Eye (tissue), 1 donor: ENCODE data around the gene GAN.
"Not testable (repeated sequence)": the region's sequence is repeated elsewhere in the genome, so short reads cannot be mapped to it uniquely, and the experiment has no call there.

ENCODE experiments used
- DNase-seq: peaks from one replicate; pipeline ENCODE4 v3.0.0-alpha.2; 2015

Gene GAN

DNA sequence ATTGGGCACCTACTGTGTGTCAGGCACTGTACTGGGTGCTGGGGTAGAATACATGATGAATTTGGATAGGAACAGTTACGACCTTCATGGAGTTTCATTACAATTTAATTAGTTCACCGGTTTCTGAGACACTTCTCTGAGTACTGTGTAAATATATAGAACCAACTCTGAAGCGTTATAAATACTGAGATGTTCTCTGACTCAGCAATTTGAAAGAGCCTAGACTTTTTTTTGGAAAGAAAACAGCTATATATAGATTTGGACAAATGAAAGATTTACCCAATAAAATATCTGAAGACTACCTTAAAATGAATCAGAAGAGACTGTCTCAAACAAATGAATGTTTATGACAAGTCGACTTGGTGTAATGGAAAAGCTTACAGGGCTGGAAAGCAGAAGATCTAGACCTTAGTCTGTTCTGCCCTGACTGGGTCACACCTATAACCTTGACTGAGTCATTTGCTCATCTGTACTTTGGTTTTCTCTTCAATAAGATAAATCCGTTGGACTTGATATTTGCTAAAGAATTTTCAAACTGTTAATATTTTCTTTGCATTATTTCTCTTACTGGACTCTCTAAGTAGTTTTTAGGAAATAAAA is 4.6 kb upstream of the GAN start:
- DNase-seq, result no peak

GRCh38 chr16:81311762-81312161 is 3.0 kb upstream of the GAN start:
- DNase-seq, result no peak

DNA sequence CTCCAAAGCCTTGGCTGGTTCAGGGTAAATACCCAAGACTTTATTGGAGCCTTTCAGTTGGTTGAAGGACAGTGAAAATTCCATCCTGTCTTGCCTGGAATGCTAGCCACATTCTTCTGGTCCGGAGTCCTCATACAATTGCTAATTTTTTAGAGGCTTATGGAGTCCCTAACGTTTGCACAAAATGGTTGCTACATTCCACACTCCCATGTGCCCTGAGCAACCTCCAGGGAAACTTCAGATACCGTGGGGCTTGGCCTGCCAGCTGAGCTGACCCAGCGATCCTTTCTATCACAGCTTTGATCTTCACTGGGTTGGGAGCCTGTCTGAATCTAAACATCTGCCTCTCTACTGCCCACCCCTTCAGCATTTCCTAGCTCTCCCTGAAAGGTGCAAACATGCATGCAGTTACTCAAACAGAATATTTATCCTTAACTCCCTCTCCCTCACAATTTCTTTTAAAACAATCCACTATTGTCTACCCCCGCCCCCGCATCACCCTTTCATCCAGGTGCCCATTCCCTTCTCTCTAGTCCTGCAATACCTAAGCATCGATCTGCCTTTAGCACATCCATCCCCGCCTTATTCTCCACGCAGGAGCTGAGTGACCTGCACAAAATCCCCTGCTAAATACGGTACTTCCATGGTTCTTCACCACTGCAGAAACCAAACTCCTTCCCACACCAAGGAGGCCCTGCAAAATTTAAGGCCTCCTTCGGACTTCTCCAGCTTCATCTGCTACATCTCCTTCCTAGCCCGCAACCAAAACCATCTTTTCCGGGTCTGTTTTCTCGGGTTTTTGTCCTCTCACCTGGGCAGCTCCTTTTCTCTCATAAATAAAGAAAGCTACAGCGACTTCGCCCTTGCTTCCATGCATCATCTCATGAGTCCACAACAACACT is 810 bp upstream of the GAN start:
- peak; percentile 19 for DNase-seq

DNA sequence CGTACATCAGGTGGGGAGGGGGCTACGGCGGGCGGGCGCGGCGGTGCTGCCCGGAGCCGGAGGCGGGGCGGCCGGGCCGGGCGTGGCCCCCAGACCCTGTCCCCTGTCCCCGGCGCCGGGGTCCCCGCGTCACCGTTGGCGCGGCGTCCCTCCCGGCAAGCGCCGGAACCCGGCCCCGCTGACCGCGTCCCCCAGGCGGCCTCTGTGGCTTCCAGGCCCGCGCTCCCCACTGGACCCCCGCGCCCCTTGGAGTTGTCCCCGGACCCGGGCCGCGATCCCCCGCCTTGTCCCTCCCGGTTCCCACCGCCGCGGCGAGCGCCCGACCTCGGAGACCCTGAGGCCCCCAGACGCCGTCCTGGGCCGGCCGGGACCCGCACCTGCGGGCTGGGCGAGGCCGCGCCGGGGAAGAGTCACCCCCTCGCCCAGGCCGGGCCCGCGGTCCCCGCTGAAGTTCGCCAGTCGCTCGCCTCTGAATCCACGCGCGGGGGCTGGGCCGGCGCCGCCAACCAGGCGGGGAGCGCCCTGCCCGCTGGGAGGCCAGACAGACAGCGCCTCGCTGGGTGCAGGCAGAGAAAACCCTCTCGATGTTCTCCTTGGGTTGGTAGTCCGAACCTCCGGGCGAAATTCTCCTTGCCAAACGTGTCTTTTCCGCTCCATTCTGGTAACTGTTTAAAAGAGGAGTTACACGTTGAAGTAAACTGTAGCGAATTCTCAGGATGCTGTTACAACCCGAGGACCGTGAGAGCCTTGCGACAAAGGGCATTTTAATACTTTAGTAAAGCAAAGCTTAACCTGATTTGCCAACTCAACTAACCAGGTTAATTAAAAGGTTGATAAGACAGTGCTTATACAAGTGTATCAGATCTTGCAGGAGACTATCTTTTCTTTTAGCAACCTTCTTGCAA is 761 bp downstream of the GAN start:
- DNase-seq, result peak; percentile 69

DNA sequence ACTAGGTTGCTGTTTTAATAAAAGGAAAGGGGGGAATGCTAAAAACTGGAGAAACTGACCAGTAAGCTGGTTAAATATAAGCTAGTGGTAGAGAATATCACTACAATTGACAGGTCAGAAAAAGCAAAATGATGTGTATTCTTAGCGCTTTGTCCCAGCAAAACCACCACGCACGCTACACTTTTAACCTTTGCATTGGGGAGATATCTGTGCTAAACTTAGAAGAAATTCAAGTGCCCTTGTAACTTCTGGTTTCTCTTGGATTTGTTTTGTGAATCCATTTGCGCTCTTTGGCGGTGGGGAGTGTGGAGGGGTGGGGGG is 1.4 kb downstream of the GAN start:
- DNase-seq, result no peak

- DNase-seq, result no peak
Observed at GRCh38 chr16:81318711-81319110, 3.9 kb downstream of the GAN start.

DNA sequence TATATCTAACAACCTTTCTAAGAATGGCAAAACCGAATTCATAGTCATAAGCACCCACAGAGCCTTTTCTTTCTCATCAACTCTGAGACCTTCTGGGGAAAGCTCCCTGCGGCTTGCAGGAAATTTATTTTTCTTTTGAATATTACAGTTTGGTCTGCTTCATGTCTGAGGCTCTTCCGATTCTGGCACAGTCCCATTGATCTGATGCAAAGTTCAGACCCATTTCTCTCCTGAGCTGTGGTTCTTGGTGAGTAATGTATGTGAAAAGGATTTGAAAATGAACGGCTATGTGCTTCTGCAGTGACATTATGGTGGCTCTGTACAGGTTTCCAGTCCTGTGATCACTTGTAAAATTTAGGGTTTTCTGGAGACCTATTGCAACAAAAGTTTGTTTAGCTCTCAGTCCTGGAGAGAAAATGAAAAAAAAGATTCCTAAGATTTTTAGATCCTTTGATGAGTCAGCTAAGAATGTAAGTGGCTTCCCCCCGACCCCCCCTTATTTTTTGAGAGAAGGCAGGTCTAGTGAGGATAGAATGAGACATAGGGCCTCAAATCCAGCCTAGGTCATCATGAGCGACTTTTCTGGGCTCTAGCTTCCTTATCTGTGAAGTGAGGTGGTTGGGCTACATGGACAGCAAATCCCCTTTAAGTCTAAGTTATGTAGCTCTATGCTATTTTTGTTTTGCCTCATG is 4.6 kb downstream of the GAN start:
- no peak for DNase-seq

DNA sequence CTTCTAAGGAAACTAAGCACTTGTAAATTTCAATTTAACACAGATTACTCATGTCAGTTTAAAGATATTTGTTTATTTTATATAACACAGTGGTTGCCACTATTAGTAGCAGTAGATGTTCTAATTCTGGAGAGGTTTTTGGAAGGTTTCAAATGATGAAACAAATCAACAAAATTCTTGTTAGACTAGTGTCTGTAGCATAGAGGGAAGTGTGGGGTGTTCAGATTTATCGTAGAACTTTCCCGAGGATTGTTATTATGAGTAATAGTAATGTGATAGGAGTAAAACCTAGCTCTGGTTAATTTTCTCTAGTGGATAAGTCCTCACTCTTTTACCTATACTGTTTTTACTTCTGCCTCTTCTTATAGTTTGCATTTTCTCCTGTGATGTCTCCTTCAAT is 6.3 kb downstream of the GAN start:
- DNase-seq, result no peak

DNA sequence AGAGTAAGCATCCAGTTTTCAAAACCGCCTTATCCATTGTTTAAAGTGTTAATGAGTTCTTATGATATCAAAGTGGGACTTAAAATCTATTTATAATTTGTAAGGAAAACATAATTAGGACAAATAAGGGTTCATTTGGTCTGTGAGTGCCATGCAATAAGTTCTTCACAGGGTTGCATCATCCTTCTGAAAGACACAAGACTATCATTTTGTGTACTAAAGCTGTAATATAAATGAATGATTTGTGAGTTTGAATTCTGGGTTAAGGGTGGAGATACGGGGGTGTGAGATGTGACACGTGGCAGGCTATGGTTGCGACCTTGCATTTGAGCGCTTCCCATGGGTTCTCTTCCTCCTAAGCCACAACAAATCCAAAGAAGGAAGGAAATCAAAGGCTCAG is 6.8 kb downstream of the GAN start:
- no peak for DNase-seq

DNA sequence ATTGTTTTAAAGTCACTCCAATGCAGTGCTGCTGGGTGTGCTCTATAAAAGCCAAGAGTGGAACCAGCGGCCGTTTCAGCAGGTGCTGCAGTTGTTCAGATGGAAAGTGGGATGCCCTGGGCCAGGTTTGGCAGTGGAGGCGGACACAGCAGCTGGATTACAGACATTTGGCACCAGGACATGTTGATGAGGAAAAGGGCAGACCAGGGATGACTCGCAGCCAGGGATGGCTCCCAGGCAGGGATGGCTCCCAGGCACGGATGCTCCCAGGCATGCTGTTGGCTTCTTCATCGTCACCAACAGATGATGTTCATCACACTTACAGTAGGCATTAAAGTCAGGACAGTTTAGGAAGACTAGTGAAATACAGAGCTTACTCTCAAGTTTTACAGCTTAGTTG is 10.0 kb downstream of the GAN start:
- no peak for DNase-seq

GRCh38 chr16:81327011-81327410 is 12.2 kb downstream of the GAN start:
- no peak for DNase-seq

GRCh38 chr16:81327447-81328196 is 12.9 kb downstream of the GAN start:
- DNase-seq, result no peak

DNA sequence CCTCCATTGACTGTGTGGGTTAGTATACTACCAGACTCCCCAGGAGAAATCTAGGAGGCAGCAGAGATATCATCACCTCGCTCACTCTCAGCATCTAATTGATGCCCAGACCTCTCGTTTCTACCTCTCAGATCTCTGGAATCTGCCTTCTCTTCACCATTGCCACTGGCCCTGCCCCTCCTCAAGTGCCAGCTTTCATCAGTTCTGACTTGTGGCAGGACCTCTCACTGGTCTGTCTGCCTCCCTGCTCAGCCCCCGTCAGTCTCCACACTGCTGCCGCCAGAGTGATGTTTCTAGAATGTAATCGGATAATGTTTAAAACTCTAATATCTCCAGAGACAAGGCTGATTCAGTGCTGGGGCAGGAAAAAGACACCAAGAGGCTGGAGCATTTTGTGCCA is 15.2 kb downstream of the GAN start:
- DNase-seq, result no peak

DNA sequence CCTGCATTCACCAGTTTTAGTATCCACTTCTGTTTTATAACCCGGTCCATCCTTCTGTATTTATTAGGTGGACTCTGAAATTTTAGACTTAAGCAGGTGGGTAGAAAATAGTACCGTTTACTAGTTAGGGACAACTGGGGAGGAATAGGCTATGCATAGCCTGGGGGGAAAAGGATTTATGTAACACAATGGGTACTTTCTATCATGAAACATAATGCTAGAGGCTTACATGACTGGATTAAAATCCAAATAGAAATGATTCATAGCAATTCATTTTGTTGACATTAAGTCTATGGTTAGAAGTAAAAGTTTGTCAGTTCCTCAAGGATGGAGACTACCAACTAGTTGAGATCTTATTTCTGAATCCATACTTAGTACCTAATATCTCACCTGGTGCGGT is 18.6 kb downstream of the GAN start:
- no peak for DNase-seq

DNA sequence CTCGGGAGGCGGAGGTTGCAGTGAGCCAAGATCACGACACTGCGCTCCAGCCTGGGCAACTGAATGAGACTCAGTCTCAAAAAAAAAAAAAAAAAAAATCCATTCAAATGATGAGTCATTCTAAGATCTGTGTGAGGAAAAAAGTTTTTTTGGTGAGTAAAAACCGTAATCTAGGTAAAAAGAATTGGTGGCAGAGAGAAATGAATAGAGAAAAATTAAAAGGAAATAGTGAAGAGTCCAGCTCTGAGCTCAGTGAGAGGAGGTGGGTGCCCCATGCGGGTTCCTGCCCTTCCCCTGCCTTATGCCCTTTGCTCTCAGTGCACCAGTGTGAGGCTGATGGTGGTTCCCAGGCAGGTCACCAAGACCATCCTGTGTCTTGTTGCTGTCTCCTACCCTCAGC is 20.9 kb downstream of the GAN start:
- no peak for DNase-seq

DNA sequence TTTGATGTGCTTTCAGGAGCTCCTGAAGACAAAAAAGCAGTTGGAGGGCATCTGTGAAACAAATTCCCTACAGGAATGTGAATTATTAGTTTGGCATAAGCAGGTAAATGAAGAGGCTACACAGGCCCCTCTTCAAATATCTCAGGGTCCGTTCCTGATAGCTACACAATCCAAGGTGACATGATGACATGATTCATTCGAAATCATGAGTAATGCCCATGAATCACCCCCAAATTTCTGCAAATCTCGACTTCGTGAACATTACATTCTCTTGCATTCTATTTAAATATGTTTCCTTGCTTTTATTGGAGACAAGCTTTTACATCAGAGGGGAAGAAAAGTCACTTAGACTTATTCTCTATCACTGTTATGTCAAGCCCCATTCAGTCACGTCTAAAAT is 22.3 kb downstream of the GAN start:
- no peak for DNase-seq

DNA sequence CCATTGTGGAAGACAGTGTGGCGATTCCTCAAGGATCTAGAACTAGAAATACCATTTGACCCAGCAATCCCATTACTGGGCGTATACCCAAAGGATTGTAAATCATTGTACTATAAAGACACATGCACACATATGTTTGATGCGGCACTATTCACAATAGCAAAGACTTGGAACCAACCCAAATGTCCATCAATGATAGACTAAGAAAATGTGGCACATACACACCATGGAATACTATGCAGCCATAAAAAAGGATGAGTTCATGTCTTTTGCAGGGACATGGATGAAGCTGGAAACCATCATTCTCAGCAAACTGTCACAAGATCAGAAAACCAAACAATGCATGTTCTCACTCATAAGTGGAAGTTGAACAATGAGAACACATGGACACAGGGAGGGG is 30.4 kb downstream of the GAN start:
- not testable (repeated sequence) for DNase-seq

- DNase-seq, result no peak
Observed at GRCh38 chr16:81347425-81347824, 32.7 kb downstream of the GAN start.

GRCh38 chr16:81349608-81350305 is 35.0 kb downstream of the GAN start:
- DNase-seq, result no peak

GRCh38 chr16:81350306-81350615 is 35.5 kb downstream of the GAN start:
- DNase-seq, result no peak

DNA sequence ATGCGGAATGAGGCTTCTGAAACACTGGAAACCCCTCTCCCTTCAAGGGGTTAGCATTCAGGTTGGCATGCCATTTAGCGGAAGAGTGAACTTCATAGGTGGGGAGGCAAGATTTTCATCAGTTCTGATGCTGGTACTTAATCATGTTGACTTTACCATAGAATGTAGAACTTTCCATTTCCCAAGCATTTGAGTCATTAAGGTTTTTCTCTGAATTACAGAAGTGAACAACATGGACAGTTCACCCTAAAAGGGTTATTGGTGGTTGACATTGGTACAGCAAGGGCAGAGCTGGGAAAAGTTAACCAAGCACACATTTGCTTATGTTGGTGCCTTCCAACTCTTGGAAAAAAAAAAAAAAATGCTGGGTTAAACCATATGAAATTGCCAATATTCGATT is 39.1 kb downstream of the GAN start:
- DNase-seq, result no peak

DNA sequence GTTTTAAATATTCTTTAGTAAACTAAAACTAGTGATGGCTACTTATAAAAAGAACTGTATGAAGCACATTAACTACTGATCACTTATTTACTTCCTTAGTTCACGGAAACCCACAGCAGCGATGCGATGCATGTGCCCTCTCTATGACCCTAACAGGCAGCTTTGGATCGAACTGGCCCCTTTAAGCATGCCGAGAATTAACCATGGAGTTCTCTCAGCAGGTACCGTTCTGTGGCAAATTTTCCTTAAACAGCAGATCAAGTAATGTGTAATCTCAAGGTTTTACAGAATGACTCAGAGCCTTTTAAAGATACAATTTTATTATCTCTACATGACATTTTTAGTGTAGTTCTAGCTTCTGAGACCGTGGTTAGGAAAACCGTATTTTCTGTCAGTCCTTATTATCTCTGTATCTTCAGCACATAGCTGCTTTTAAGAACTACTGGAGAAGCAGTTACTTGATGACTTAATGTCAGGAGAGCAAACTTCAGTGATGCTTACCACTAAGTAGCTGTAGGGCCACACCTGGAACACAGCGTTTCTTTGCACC is 43.0 kb downstream of the GAN start:
- DNase-seq, result no peak
